ENCODE measurements around the gene PAQR5. TPM values are rescaled to one million over a fixed set of nuclear protein-coding genes. Genes with fewer than 3 reads are reported as not detected.
"Not testable (repeated sequence)": the region's sequence is repeated elsewhere in the genome, so short reads cannot be mapped to it uniquely, and the experiment has no call there.

Gene PAQR5
- total RNA-seq, 1 experiment from 2014 or later = 20.3 TPM

DNA sequence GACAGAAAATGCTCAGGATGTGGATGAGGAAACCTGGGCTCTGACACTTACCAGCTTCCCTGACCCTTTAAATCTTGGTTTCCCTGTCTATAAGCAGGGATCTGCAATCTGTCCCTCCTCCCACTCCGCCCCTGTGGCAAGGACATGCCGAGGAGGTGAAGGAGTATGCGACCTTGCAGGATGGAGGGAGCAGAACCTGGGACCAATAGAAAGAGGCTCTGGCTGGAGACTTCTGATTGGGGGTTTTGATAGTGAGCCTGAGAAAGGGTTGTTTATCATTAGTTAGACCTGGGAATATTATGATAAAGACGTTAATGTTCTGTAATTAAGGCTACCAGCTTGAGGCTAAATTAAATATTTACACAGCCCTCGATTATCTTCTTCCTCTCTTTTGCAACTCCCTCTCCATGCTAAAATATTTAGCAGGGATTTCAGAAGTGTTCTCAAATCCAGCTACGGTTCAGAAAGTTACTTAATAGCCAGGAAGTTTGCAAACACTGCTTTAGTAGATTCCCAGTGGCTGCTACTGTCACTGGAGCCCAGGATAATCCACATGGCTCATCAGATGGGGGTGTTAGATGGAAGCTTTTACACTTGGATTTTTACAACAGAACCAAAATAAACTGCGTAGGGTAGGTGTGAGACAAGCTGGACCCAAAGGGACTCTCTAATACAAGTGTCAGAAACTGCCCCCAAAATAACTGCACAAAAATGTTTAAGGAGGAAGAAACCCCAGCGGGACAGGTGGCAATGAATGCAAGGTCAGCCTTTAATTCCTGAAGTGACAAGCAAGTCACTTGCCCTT is 9.2 kb upstream of the PAQR5 start:
- no peaks in the 10 kb centered on the region for H3K27me3 Mint-ChIP-seq (ENCODE audit: insufficient read depth, unreplicated experiment)
- ChIA-PET POLR2A (interaction anchor here (0.6 to 2.5 kb wide), 6 partner anchors 8 to 1255 kb away, joined by 3 to 10 read pairs (median 3); partner anchors contain the start of gene GLCE), CTCF (interaction anchor here (0.6 to 2.3 kb wide), 2 partner anchors 105 to 1209 kb away, joined by 3 to 10 read pairs; no protein-coding TSS in a partner anchor)
- H3K27ac Mint-ChIP-seq (ENCODE audit: low read depth, unreplicated experiment) = no peak overlapping the region
- no peak overlapping the region for H3K4me3 Mint-ChIP-seq (ENCODE audit: unreplicated experiment)
- DNase-seq (ENCODE audit: unreplicated experiment) = no peak
- BruUV-seq (replicated peaks) = no TSS peak
- intact Hi-C loops (cut with micrococcal nuclease) = no loop called here
- TF ChIP-seq, protein P1, sequence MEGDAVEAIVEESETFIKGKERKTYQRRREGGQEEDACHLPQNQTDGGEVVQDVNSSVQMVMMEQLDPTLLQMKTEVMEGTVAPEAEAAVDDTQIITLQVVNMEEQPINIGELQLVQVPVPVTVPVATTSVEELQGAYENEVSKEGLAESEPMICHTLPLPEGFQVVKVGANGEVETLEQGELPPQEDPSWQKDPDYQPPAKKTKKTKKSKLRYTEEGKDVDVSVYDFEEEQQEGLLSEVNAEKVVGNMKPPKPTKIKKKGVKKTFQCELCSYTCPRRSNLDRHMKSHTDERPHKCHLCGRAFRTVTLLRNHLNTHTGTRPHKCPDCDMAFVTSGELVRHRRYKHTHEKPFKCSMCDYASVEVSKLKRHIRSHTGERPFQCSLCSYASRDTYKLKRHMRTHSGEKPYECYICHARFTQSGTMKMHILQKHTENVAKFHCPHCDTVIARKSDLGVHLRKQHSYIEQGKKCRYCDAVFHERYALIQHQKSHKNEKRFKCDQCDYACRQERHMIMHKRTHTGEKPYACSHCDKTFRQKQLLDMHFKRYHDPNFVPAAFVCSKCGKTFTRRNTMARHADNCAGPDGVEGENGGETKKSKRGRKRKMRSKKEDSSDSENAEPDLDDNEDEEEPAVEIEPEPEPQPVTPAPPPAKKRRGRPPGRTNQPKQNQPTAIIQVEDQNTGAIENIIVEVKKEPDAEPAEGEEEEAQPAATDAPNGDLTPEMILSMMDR (IDR thresholded peaks at IDR 0.05; ENCODE audit: unreplicated experiment) = no peak
- no peaks in the 10 kb centered on the region for H3K9me3 Mint-ChIP-seq (ENCODE audit: unreplicated experiment)
- H3K36me3 Mint-ChIP-seq (ENCODE audit: insufficient read depth, unreplicated experiment) = no peaks in the 10 kb centered on the region
- no peaks in the 10 kb centered on the region for H3K4me1 Mint-ChIP-seq (ENCODE audit: insufficient read depth, unreplicated experiment)

DNA sequence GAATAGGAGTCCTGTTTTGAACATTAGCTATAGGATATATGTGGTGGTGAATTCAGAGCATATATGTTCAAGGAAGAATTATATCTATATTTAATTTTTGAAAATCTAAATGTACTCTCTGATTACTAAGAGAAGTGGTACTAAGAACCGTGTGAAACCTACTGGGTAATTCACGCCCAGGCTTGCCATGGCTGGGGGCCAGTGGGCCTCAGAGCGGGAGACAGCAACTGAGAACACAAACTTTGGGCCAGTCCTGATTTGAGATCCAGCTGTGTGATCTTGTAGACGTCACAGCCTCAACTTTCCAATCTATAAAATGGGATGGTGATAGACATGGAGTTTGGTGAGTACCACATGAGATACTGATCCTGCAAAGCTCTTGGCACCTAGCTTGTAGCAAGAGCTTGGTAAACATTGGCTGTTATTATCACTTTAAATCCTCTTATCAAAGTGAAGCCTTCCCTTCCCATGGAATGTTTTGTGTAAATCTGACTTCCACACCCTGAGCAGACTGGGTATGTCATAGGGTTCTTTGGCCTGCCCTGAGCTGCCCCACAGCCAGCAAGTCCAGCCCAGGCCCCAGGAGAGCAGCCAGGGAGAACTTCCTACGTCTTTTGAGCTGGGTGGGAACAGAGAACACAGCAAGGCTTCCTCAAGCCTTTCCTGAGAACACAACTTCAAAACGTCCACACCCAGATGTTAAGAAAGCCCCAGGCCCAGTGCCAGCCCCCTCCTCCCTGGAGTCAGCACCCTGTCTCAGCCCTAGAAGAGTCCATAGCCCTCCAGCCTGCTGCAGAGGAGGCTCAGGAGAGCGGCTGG is 8.2 kb upstream of the PAQR5 start:
- ChIA-PET CTCF (interaction anchor here (1.3 to 2.3 kb wide), 2 partner anchors 13 to 104 kb away, joined by 4 to 10 read pairs; no protein-coding TSS in a partner anchor), POLR2A (interaction anchor here (0.5 to 2.5 kb wide), 8 partner anchors 7 to 1254 kb away, joined by 3 to 10 read pairs (median 3); partner anchors contain the start of gene GLCE)
- H3K4me3 Mint-ChIP-seq (ENCODE audit: unreplicated experiment) = no peak overlapping the region
- H3K27ac Mint-ChIP-seq (ENCODE audit: low read depth, unreplicated experiment) = no peak overlapping the region
- H3K27me3 Mint-ChIP-seq (ENCODE audit: insufficient read depth, unreplicated experiment) = no peaks in the 10 kb centered on the region
- no TSS peak for BruUV-seq (replicated peaks)
- TF ChIP-seq, protein P1 (IDR thresholded peaks at IDR 0.05; ENCODE audit: unreplicated experiment) = no peak
- intact Hi-C loops (cut with micrococcal nuclease) = no loop called here
- no peaks in the 10 kb centered on the region for H3K4me1 Mint-ChIP-seq (ENCODE audit: insufficient read depth, unreplicated experiment)
- DNase-seq (ENCODE audit: unreplicated experiment) = no peak
- H3K36me3 Mint-ChIP-seq (ENCODE audit: insufficient read depth, unreplicated experiment) = no peaks in the 10 kb centered on the region
- no peaks in the 10 kb centered on the region for H3K9me3 Mint-ChIP-seq (ENCODE audit: unreplicated experiment)

DNA sequence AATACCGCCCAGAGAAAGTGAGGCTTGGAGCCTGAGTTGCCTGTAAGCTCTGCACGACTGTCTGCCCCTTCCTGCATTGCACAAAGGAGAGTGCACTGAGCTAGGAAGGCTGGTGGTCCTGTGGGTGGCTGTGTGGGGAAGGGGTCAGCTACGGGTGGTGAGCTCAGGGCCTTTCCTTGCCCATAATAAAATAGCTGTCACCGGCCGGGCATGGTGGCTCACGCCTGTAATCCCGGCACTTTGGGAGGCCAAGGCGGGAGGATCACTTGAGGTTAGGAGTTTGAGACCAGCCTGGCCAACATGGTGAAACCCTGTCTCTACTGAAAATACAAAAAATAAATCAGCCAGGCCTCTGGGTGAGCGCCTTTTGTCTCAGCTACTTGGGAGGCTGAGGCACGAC is 7.1 kb upstream of the PAQR5 start:
- not testable (repeated sequence) for H3K27me3 Mint-ChIP-seq (ENCODE audit: insufficient read depth, unreplicated experiment); H3K27ac Mint-ChIP-seq (ENCODE audit: low read depth, unreplicated experiment)
- CTCF ChIA-PET = interaction anchor here (0.7 to 0.9 kb wide), 2 partner anchors 11 to 22 kb away, joined by 3 read pairs; no protein-coding TSS in a partner anchor

DNA sequence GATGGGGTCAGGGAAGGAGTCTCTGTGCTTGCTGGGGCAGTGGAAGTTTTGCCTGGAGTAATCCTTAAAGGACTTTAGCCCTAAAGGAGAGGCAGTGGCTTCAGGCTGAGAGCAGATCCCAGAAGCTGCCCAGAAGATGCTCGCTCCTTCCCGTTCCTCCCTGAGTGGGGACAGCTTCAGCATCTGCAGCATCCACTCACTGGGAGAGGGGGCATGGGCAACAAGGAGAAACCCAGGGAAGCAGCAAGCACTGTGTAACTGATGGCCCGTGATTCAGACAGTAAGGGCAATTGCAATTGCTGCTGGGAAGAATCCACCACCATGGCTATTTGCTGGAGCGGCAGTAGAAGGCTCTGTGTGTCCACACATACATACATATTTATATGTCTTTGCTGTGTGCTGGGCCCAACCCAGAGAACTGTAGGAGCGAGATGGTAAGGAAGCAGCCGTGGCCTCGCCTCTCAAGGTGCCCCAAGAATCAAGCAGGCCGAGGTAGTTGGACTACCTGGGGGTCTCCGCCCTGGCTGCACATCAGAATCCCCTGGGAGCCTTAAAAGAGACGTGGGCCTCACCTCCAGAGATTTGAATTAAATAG is 5.8 kb upstream of the PAQR5 start:
- TF ChIP-seq, protein P1 (IDR thresholded peaks at IDR 0.05; ENCODE audit: unreplicated experiment) = no peak
- no TSS peak for BruUV-seq (replicated peaks)
- ChIA-PET POLR2A (no interaction called here), CTCF (no interaction called here)
- H3K27me3 Mint-ChIP-seq (ENCODE audit: insufficient read depth, unreplicated experiment) = no peaks in the 10 kb centered on the region
- no peaks in the 10 kb centered on the region for H3K4me1 Mint-ChIP-seq (ENCODE audit: insufficient read depth, unreplicated experiment)
- H3K4me3 Mint-ChIP-seq (ENCODE audit: unreplicated experiment) = no peak overlapping the region
- H3K36me3 Mint-ChIP-seq (ENCODE audit: insufficient read depth, unreplicated experiment) = no peaks in the 10 kb centered on the region
- no peak for DNase-seq (ENCODE audit: unreplicated experiment)
- H3K9me3 Mint-ChIP-seq (ENCODE audit: unreplicated experiment) = no peaks in the 10 kb centered on the region
- no peak overlapping the region for H3K27ac Mint-ChIP-seq (ENCODE audit: low read depth, unreplicated experiment)
- intact Hi-C loops (cut with micrococcal nuclease) = no loop called here

More for the DNA sequence above, 7.1 kb upstream of the PAQR5 start:
- H3K4me1 Mint-ChIP-seq (ENCODE audit: insufficient read depth, unreplicated experiment); BruUV-seq (replicated peaks); DNase-seq (ENCODE audit: unreplicated experiment); intact Hi-C loops (cut with micrococcal nuclease); H3K4me3 Mint-ChIP-seq (ENCODE audit: unreplicated experiment); H3K36me3 Mint-ChIP-seq (ENCODE audit: insufficient read depth, unreplicated experiment); POLR2A ChIA-PET; H3K9me3 Mint-ChIP-seq (ENCODE audit: unreplicated experiment): not testable (repeated sequence)
